Measurements from ENCODE around the gene NLRP6.
"Not testable (repeated sequence)": the region's sequence is repeated elsewhere in the genome, so short reads cannot be mapped to it uniquely, and the experiment has no call there.

NLRP6 gene

DNA sequence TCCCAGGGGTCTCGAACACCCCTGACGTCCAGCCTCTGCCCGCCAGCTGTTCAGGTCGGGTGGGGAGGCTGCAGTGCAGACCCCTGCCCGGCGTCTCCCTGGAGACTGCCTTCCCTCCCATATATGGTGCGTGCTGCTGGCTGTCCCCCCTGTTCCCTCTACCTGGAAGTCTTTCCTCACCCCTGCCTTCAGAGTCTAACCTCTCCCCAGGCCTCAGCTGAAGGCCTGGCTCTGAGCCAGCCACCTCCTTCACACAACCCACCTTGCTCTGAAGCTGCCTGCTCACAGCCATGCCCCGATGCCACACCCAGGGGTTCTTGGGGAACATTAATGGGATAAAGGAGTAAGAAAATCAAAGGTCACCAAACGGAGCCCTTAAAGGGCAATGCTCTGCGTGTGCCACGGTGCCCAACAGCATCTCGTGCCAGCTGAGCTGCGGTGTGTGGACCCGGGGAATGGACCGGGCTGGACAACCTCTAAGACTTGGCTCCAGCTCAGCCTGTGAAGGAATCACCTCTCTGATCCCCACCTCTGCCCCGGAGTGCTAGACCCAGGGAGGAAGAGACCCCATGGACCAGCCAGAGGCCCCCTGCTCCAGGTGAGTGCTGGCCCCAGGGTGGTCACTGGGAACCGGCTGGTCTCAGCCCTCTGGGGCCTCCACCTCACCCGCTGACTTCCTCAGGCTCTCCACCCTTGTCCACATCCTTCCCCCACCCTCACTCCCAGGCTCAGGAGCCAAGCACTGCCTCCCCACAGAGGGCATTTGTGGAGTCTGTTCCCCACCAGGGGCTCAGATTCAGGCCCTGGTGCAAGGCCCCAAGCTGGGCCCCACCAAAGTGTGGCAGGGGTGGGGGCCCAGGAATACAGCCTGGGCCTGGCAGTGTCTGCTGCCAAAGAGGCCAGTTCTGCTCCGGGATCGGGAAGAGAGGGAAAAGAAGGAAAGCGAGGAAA lies at the start of gene NLRP6:
Gene NLRP6, plus strand, starts transcription at position 407 of the 951 bp plus-strand sequence. Its CDS starts 163 bp downstream, at position 570.
- no peak for DNase-seq

DNA sequence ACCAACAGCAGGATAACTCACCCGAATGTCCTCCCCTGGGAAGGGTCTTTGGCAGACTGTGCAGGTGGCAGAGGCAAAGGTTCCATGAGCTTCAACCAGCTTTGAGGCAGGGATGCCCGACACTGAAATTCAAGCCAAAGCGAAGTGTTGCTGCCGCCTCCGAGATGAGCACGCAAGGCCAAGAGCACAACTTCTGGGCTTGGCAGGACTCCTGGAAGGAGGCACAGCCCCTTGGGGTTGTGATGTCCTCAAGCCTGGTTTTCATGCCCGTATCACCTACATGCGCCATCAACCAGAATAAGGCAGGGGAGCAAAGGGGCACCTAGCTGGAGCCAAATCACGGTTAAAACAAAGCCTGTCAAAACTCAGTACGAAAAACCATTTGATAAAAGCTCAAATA lies 47.8 kb upstream of the NLRP6 start:
- no peak for DNase-seq

DNA sequence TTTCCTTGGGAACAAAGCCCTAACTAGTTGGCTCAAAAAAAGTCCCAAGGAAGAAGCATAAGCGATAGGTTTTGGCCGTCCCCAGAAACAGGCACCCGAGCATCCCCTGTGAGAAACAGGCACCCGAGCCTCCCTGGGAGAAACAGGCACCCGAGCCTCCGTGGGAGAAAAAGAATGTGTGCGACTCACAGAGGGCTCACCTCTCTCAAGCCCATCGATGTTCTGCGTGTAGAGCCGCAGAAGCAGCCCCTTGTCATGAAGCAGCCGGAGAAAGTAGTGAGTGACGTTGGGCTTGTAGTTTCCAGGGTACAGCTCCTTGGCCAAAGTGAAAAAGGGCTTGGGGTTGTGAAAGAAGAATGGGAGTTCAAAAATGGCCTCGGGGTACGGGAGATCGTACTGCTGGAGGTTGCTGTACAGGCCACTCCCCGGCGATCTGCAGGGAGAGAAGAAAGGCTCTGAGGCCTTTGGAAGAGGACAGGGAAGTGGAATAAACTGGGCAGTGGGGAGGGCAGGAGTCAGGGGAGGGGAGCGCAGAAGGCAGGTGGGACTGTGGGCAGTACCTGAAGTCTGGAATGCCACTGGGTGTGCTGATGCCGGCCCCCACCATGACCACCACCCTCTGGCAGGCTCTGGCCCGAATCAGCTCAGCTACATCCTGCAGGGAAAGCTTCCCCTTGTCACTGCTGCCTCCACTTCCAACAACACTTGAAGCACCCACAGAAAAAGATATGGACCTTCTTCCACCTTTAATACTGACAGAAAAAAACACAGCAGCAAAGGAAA lies 45.2 kb upstream of the NLRP6 start:
- no peak for DNase-seq

DNA sequence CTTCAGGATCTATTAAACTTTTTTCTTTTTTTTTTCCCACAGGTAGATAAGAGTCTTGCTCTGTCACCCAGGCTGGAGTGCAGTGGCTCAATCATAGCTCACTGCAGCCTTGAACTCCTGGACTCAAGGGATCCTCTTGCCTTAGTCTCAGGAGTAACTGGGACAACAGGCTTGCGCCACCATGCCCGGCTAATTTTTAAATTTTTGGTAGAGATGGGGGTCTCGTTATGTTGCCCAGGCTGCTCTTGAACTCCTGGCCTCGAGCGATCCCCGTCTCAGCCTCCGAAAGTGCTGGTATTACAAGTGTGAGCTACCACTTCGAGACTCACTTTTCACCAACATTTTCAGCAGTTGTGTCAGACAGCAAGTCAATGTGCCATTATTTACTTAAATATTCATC lies 43.0 kb upstream of the NLRP6 start:
- DNase-seq, result no peak

DNA sequence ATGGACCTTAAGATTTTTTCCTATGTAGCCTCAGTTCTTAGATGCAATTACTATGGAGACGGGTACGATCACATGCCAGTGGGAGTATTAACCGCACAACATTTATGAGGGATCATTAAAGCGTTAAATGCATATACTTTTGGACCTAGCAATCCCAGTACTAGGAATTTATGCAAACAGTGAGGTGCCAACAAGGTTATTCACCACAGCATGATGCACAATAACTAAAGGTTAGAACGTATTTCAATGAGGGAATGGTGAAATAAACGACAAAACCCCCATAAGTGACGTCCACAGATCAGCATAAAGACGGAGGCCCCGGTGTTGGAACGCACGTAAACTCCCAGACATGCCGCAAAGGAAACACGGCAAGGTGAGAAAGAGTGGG lies 42.6 kb upstream of the NLRP6 start:
- peak; percentile 66 to 69 for DNase-seq

DNA sequence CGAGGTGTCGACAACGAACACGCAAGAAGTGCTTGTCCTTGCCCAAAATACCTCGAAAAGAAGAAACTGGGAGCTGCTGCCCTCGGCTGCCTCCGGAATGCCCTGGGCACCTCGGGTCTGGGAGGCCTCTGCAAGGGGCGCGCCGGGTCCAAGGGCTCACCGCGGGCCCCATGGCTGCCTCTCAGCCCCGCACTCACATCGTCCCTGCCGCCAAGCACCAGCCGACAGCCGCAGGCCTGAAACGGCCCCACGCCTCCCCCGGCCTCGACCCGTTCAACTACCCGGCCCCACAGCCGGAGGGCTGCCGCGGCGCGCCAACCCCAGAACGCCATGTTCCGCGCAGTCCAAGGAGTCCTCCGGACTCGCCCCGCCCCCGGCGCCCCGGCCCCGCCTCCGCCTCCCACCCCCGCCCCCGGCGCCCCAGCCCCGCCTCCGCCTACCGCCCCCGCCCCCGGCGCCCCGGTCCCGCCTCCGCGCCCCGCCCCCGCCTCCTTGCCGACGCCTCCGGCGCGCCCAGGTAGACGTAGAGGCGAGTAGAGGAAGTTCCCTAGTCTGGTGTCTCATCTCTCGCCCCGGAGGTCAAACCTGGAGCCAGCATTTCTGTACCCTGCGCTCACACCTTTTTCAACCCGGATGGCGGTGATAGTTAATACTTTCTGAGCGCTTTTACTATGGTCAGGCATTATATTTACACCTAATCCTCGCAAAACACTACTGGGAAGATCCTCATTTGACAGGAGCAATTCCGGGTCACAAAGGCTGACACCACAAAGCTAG lies 42.0 kb upstream of the NLRP6 start, which contains the start of gene SIRT3:
Gene SIRT3, minus strand, starts transcription at position 346 of the 777 bp plus-strand sequence. Its CDS starts 14 bp downstream, at position 332.
- DNase-seq, result peak; percentile 78 to 82

DNA sequence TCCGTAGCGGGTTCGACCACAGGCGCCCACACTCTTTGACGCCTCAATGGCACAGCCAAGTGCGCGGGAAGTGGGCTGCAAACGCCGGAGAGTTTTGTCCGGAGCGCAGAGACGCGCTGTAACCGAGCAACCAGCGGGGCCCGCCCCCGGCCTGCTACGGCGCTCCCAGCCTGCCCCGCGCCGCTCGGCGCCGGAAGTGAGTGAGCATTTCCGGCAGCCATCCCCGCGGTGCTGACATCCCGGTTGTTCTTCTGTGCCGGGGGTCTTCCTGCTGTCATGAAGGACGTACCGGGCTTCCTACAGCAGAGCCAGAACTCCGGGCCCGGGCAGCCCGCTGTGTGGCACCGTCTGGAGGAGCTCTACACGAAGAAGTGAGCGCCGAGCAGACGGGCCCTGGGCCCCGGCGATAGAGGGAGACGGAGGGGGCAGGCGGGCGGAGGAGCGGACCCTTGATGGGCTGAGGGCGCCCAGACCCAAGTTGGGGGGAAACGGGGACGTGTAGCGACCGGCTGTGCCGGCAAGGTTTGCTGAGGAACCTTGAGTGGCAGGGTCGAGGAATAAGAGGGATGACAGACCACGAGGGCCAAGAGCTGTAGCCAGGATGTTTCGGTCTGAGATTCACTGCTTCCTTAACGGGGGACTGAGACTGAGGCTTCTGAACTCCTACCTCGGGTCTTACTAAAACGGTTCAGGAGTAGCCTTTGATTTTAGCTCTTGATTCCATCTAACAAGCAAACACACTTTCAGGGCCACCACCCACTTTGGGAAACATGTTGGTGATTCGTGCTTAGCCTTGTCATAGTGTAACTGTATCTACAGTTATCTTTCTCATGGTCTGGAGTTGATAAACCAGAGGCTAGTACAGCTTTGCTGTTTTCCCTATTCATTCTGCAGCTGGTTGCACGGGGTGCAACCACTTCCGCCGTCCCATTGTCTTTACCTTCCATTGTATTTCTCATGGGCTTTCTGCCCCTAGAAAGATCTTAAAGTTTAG lies 41.1 kb upstream of the NLRP6 start, which contains the start of gene PSMD13:
Gene PSMD13, plus strand, starts transcription at position 203 of the 994 bp plus-strand sequence. Its CDS starts 74 bp downstream, at position 277.
- DNase-seq, result peak; percentile 80 to 81

DNA sequence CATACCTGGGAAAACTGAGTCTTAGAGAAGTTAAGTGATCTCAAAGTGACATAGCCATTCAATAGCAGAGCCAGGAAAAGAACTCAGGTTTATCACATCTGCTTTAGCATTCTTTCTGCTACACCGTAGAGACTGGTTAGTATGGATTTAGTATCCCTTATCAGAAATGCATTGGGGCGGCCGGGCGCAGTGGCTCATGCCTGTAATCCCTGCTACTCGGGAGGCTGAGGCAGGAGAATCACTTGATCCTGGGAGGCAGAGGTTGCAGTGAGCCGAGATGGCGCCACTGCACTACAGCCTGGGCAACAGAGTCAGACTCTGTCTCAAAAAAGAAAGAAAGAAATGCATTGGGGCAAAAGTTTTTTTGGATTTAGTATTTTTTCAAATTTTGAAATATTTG lies 39.9 kb upstream of the NLRP6 start:
- not testable (repeated sequence) for DNase-seq

DNA sequence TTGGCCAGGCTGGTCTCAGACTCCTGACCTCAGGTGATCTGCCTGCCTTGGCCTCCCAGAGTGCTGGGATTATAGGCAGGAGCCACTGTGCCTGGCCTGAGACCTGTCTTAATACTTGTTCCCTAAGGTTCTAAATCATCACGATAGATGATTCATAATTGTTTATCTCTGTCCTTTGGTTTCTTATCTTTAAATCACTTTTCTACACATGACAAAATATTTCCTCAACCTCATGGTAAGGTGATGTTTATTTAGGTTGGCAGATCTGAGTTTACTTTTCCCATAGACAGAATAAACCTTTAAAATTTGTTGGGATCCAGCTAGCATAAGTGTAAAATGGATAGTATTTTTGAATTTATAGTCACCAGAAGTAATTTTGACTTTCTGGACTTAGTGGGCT lies 37.9 kb upstream of the NLRP6 start:
- DNase-seq, result no peak

DNA sequence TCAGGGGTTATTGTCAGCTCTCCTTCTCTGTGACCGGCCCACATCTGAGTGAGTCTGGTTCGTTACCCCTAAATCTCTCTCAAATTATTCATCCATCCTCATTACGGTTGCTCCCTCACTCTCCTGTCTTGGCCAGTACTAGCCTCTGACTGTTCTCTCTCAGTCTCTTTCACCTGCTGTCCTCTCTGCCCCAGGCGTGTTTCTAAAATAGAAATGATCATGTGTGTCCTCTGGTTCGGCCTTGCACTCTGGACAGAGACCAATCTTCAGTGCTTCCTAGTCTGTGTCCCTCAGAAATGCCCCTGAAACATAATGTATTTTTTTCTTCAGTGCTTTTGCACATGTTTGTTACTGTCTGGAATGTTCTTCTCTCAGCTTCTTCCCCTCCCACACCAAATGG lies 36.6 kb upstream of the NLRP6 start:
- DNase-seq, result no peak

DNA sequence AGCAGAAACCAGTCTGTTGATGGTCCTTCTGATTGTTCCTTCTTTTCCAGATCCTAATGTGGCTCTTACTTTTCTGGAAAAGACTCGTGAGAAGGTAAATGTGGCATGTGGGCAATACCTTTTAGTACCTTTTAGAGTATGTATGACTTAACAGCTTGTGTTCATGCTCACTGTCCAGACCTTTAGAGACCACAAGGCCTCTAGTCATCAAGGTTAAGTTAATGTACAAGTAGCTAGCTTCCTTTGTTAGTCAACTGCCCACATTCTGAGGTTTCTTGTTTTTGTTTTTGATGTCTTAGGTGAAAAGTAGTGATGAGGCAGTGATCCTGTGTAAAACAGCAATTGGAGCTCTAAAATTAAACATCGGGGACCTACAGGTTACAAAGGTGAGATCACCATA lies 33.8 kb upstream of the NLRP6 start:
- no peak for DNase-seq

DNA sequence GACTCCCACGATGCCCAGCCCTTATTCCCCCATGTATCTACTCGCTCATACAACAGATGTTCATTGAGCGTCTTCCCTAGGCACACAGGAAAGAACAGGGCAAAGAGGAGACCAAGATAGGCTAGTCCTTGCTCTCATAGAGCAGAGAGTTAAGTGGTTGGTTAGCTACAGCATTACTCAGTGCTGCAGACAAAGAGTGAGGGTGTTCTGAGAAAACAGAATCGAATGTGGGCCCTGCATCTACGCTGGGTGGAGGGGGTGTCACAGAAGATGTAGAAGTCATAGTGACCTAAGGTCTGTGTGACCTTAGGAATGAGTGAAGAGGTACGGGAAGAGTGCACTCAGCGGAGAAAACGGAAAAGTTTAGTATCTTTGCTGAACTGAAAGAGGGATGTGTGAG lies 29.1 kb upstream of the NLRP6 start:
- DNase-seq, result no peak

DNA sequence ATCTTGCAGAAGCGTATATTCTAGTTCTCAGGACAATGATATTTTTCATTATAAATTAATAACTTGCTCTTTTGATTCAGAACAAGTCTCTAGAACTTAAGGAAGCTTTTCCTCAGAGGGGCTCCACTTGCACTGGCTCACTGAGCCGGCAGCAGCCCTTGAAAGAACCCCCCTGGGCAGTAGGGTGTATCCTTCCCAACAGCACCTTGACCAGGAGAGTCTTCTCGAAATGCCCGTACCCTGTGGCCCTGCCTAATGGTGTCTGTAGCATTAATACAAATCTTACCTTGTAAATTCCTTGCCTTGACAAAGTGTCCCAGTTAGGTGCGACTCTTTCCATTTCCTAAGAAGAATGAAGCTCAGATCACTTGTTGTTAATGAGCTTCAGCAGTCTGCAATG lies 27.9 kb upstream of the NLRP6 start:
- DNase-seq, result no peak

DNA sequence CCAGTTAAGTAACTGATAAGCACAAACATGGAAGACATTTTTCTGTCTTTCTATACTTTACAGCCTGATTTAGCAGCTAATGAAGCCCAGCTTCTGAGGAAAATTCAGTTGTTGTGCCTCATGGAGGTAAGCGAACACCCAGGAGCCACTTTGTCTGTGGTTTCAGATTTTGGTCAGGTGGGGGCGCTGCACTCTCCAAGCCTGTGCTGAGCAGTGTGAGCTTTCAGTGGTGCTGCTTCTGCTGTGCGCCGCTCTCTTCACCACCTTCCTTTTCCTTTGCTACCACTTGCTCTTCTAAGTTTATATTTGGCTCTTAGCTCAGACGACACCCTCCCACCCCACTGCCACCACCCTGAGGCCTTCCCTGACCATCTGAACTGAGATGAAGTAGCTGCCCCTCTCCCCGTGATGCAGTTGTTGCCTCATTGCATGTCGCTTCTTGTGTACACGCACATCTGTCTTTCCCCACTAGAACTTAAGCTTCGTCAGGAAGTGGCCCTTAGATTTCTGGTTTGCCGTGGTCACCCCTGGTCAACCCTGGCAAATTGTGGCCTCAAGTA lies 27.4 kb upstream of the NLRP6 start:
- DNase-seq, result peak; percentile 79 to 84

DNA sequence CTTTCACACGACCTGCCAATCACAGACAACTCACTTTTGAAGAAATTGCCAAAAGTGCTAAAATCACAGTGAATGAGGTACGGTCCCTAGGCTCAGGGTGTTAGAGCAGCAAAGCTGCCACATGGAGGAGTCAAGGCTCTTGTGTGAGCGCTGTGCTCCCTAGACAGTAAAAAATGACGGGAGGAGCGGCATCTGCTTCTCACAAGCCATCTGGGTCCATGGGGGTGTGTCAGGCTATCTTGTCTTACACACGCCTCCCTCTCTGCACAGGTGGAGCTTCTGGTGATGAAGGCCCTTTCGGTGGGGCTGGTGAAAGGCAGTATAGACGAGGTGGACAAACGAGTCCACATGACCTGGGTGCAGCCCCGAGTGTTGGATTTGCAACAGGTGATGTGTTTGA lies 26.7 kb upstream of the NLRP6 start:
- DNase-seq, result no peak

DNA sequence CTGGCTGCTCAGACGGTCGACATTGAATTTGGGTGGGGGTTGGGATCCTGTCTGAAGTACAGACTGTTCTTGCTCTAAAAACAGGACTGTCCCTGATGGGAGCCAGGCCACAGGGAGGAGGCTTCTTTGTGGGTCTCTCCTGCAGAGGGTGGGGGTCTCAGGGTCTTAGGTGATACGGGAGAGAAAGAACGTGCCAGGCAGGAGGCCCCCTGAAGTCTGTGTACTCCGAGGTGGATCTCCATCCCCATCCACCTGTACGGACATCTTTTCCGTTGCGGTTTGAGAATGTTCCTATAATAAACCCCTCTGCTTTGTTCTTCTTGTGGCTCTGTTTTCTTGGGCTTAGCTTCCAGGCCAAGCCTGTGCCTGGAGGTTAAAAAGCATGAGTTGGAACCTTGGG lies 25.5 kb upstream of the NLRP6 start:
- DNase-seq, result no peak

DNA sequence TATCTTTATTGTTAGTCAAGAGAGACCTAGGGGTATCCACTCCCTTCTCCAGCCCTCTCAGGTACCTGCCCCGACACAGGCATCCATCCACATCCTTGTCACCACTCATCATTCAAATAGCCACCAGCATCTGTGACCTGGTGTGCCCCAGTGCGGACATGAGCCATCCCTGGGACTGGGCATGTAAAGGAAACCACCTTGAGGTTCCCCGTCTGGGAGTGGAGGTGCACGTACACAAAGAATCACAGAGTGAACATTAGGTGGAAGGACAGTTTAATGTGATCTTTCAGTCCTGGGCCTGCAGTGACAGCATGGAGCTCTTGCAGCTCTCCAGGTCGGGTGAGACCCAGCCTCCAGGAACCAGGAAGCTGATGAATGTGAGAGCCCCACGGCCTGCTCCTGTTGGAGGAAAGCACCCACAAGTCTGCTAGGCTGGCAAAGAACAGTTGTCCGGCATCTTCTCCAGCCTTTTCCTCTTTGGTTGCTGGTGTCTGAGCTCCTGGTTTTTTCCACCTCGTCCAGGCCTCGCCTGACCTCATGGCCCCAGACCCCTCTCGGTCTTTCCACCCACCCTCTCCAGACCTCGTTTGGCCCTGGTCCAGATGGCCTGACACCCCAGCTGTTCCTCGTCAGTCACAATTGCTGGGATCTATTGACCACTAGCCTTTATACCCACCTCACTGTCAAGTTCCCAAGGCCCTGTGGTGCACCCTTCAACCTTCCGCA lies 24.9 kb upstream of the NLRP6 start:
- DNase-seq, result no peak

DNA sequence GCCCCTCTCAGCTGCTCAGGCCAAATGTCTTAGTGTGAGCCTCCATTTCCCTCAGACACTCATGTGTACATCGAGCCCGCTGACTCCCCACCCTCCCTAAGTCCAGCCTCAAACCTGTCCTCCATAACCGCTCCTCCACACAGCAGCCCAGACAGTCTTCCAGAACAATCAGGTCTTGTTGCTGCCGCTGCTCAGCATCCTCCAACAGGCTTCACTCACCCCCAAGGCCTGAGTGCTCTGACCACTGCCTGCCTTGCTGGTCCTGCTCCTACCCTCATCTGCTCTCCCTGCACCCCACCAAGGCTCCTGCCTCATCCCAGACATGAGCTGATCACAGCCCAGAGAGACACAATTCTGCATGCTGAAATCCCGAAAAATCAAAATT lies 24.3 kb upstream of the NLRP6 start:
- no peak for DNase-seq

DNA sequence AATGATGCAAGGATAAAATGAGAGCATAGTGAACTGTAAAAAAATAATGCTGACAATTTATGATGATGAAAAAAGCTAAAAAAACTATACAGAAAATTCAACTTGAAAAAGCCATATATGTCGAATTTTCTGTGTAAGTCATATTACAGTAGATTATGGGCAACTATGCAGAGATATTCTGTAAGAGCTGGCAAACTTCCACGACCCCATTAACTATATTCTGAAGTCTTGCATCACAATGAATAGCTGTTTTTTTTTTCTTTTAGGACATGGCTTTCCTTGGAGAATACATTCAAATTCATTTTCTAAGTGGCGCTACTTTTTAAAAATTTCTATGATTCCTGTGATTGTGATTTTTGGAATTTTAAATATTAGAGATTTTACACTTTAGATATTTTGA lies 23.0 kb upstream of the NLRP6 start:
- no peak for DNase-seq

DNA sequence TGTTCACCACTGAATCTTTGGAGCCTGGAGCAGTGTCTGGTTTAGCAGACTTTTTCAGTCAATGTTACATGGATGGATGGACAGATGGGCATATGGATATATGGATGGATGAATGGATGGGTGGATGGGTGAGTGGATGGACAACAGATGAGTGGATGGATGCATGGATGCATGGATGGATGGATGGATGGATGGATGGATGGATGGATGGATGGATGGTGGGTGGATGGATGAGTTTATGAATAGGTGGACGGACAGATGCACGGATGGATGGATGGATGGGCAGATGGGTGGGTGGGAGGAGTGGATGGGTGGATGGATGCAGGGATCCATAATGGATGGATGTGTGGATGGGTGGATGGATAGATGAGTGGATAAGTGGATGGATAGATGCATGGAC lies 22.4 kb upstream of the NLRP6 start:
- DNase-seq, result no peak
